IMR-90 (cell line): Measurements from ENCODE around the gene MYCBP2. TPM values are rescaled to one million over a fixed set of nuclear protein-coding genes. Genes with fewer than 3 reads are reported as not detected.

Source experiments
- ATAC-seq: fragments of 200-7000 bp; cut with Tn5 transposase; 2 replicates; pipeline ENCODE4 v1.9.1; 2020; ENCODE audit warnings: low read depth, mild to moderate bottlenecking, moderate library complexity
- BruUV-seq: library from RNA; stranded (reverse); fragments of 400-500 nt; replicated peaks from 2 replicates; lab custom pipeline; 2021; lab: Mats Ljungman, UMichigan
- CTCF ChIA-PET: fragments of 300-600 bp; formaldehyde crosslinking; extraction: SDS; loops from one replicate; lab custom pipeline; 2021; ENCODE audit warnings: antibody characterized with exemption; lab: Yijun Ruan, JAX
- POLR2A ChIA-PET: fragments of 300-600 bp; sonication (Branson Sonifier 250); formaldehyde crosslinking; loops from one replicate; lab custom pipeline; 2022; ENCODE audit warnings: antibody characterized with exemption; ENCODE audit not compliant: unreplicated experiment; lab: Charles Lee
- DNase-seq: peaks from one replicate; pipeline ENCODE4 v3.0.0; 2013
- H2AFZ ChIP-seq: replicated peaks from 2 replicates; pipeline ENCODE3; 2013; ENCODE audit warnings: low read length, mild to moderate bottlenecking; ENCODE audit not compliant: poor library complexity
- H2AK5ac ChIP-seq: 2 replicates; pipeline ENCODE4 v1.6.1; 2013; ENCODE audit warnings: low read depth, low read length, inconsistent platforms
- H2AK9ac ChIP-seq: replicated peaks from 2 replicates; pipeline ENCODE3; 2013; ENCODE audit warnings: mild to moderate bottlenecking, low read depth, low read length, moderate library complexity; ENCODE audit not compliant: poor library complexity
- H2BK120ac ChIP-seq: 2 replicates; pipeline ENCODE4 v1.6.1; 2013; ENCODE audit warnings: low read depth, low read length, inconsistent platforms
- H2BK15ac ChIP-seq: 3 replicates; pipeline ENCODE4 v1.6.1; 2013; ENCODE audit warnings: low read depth, low read length, inconsistent platforms
- H2BK20ac ChIP-seq: 2 replicates; pipeline ENCODE4 v1.6.1; 2013; ENCODE audit warnings: low read depth, mild to moderate bottlenecking, inconsistent platforms, low read length, moderate library complexity
- H2BK5ac ChIP-seq: 2 replicates; pipeline ENCODE4 v1.6.1; 2013; ENCODE audit warnings: mild to moderate bottlenecking, low read depth, low read length, inconsistent platforms; ENCODE audit not compliant: poor library complexity, severe bottlenecking
- H3K14ac ChIP-seq: replicated peaks from 2 replicates; pipeline ENCODE4 v1.6.1; 2013; ENCODE audit warnings: low read depth, low read length, inconsistent platforms
- H3K18ac ChIP-seq: 2 replicates; pipeline ENCODE4 v1.6.1; 2013; ENCODE audit warnings: low read depth, low read length, control low read depth
- H3K23ac ChIP-seq: 2 replicates; pipeline ENCODE4 v1.6.1; 2013; ENCODE audit warnings: low read depth, low read length, inconsistent platforms
- H3K27ac ChIP-seq: 2 replicates; pipeline ENCODE4 v1.5.1; 2013; ENCODE audit warnings: mild to moderate bottlenecking, control low read depth, low read length; ENCODE audit not compliant: insufficient read depth
- H3K27me3 ChIP-seq: 2 replicates; pipeline ENCODE4 v1.6.1; 2013; ENCODE audit warnings: low read length; ENCODE audit not compliant: control insufficient read depth, insufficient read depth
- H3K36me3 ChIP-seq: 2 replicates; pipeline ENCODE4 v1.6.1; 2013; ENCODE audit warnings: low read length, mixed read lengths; ENCODE audit not compliant: control insufficient read depth, insufficient read depth
- H3K4ac ChIP-seq: 2 replicates; pipeline ENCODE4 v1.6.1; 2013; ENCODE audit warnings: low read depth, low read length, inconsistent platforms
- H3K4me1 ChIP-seq: 2 replicates; pipeline ENCODE4 v1.6.1; 2013; ENCODE audit warnings: low read length, mixed read lengths; ENCODE audit not compliant: control insufficient read depth, insufficient read depth
- H3K4me2 ChIP-seq: 2 replicates; pipeline ENCODE4 v1.6.1; 2013; ENCODE audit warnings: low read depth, mild to moderate bottlenecking, control low read depth, low read length, moderate library complexity
- H3K4me3 ChIP-seq: 2 replicates; pipeline ENCODE4 v1.5.1; 2013; ENCODE audit warnings: low read depth, mild to moderate bottlenecking, control low read depth, low read length, moderate library complexity; ENCODE audit not compliant: insufficient read depth
- H3K56ac ChIP-seq: 2 replicates; pipeline ENCODE4 v1.6.1; 2013; ENCODE audit warnings: low read length, inconsistent platforms; ENCODE audit not compliant: insufficient read depth; ENCODE audit errors: extremely low read depth
- H3K79me1 ChIP-seq, 2 experiments: 2 replicates each; pipeline ENCODE4 v1.6.1; 2013; ENCODE audit warnings: low read length in 2 of 2, inconsistent platforms in 1 of 2, low read depth in 1 of 2
- H3K9ac ChIP-seq: 2 replicates; pipeline ENCODE4 v1.6.1; 2013; ENCODE audit warnings: low read depth, low read length, control low read depth
- H3K9me1 ChIP-seq: 2 replicates; pipeline ENCODE4 v1.6.1; 2013; ENCODE audit warnings: low read length, inconsistent platforms; ENCODE audit not compliant: insufficient read depth
- H3K9me3 ChIP-seq: 2 replicates; pipeline ENCODE4 v1.6.1; 2013; ENCODE audit warnings: low read length; ENCODE audit not compliant: control insufficient read depth, insufficient read depth
- H4K20me1 ChIP-seq: 2 replicates; pipeline ENCODE4 v1.6.1; 2013; ENCODE audit warnings: low read length, inconsistent platforms; ENCODE audit not compliant: insufficient read depth
- H4K5ac ChIP-seq: 2 replicates; pipeline ENCODE4 v1.6.1; 2013; ENCODE audit warnings: mild to moderate bottlenecking, low read depth, low read length, control low read depth
- H4K8ac ChIP-seq, 2 experiments: 2 replicates each; pipeline ENCODE4 v1.6.1; 2013; ENCODE audit warnings: low read depth in 2 of 2, low read length in 2 of 2, control low read depth in 1 of 2, inconsistent platforms in 1 of 2
- H4K91ac ChIP-seq: 2 replicates; pipeline ENCODE4 v1.6.1; 2013; ENCODE audit warnings: low read depth, low read length, inconsistent platforms; ENCODE audit not compliant: insufficient read depth
- BHLHE40 ChIP-seq: fragments of 150-350 bp; IDR thresholded peaks from 2 replicates; pipeline ENCODE4 v1.6.1; 2016; ENCODE audit warnings: mild to moderate bottlenecking, low read depth, low read length
- CEBPB ChIP-seq: IDR thresholded peaks from 2 replicates; pipeline ENCODE4 v1.6.1; 2012; ENCODE audit warnings: low read depth, low read length, improper control_type of control experiment
- CHD1 ChIP-seq: IDR thresholded peaks from 2 replicates; pipeline ENCODE4 v1.6.1; 2012; ENCODE audit warnings: low read depth, low read length, improper control_type of control experiment
- CTCF ChIP-seq: conservative IDR thresholded peaks from 2 replicates; pipeline ENCODE4 v1.5.1; 2012; ENCODE audit warnings: mild to moderate bottlenecking, low read depth, low read length, improper control_type of control experiment
- FOS ChIP-seq: fragments of 150-350 bp; IDR thresholded peaks from 2 replicates; pipeline ENCODE4 v1.6.1; 2016; ENCODE audit warnings: low read depth, low read length
- MAFK ChIP-seq: IDR thresholded peaks from 2 replicates; pipeline ENCODE4 v1.6.1; 2012; ENCODE audit warnings: low read depth, low read length, improper control_type of control experiment
- MAZ ChIP-seq: IDR thresholded peaks from 2 replicates; pipeline ENCODE4 v1.6.1; 2012; ENCODE audit warnings: low read depth, mild to moderate bottlenecking, low read length, improper control_type of control experiment, moderate library complexity, borderline replicate concordance
- MXI1 ChIP-seq: IDR thresholded peaks from 2 replicates; pipeline ENCODE4 v1.6.1; 2012; ENCODE audit warnings: low read depth, mild to moderate bottlenecking, low read length, moderate library complexity, borderline replicate concordance
- NFE2L2 ChIP-seq: fragments of 150-350 bp; IDR thresholded peaks from 2 replicates; pipeline ENCODE4 v1.6.1; 2016; ENCODE audit warnings: low read depth, mild to moderate bottlenecking, low read length
- POLR2A ChIP-seq: IDR thresholded peaks from 2 replicates; pipeline ENCODE4 v1.6.1; 2012; ENCODE audit warnings: mild to moderate bottlenecking, low read depth, low read length
- RAD21 ChIP-seq: IDR thresholded peaks from 2 replicates; pipeline ENCODE4 v1.6.1; 2012; ENCODE audit warnings: low read length, improper control_type of control experiment
- RCOR1 ChIP-seq: IDR thresholded peaks from 2 replicates; pipeline ENCODE4 v1.6.1; 2012; ENCODE audit warnings: mild to moderate bottlenecking, low read length, improper control_type of control experiment; ENCODE audit not compliant: insufficient replicate concordance
- RFX5 ChIP-seq: IDR thresholded peaks from 2 replicates; pipeline ENCODE4 v1.8.0; 2012; ENCODE audit warnings: low read depth, mild to moderate bottlenecking, low read length, moderate library complexity
- SMC3 ChIP-seq: fragments of 150-350 bp; IDR thresholded peaks from 2 replicates; pipeline ENCODE4 v1.6.1; 2016; ENCODE audit warnings: low read depth, mild to moderate bottlenecking, antibody characterized with exemption, low read length, moderate library complexity
- USF2 ChIP-seq: fragments of 150-350 bp; IDR thresholded peaks from 2 replicates; pipeline ENCODE4 v1.6.1; 2017; ENCODE audit warnings: mild to moderate bottlenecking, antibody characterized with exemption, low read length, low read depth
- WGBS, 2 experiments: methylation state at CpG; one replicate each; pipeline versions ENCODE4 v1.1.5 to v1.1.7; 2013; ENCODE audit warnings: missing lambda C conversion rate in 2 of 2; ENCODE audit not compliant: insufficient read length in 1 of 2; ENCODE audit errors: extremely low coverage in 2 of 2; 5-methylcytosine and 5-hydroxymethylcytosine counted together
- dilution Hi-C: fragments of 300-500 bp; cut with HindIII; formaldehyde crosslinking; loops from one replicate; pipeline ENCODE4 v1.14.3; 2018; ENCODE audit warnings: low sequenced_read_pairs; ENCODE audit not compliant: unreplicated experiment
- in situ Hi-C: fragments of 300-500 bp; cut with MboI; formaldehyde crosslinking; loops from 3 replicates; pipeline ENCODE4 v1.14.3; 2019; ENCODE audit warnings: low sequenced_read_pairs, inconsistent platforms, mixed read lengths
- intact Hi-C: fragments of 100-400 bp; cut with micrococcal nuclease; formaldehyde crosslinking; loops from 2 replicates; pipeline ENCODE4 v1.10.0; 2022
- polyA plus RNA-seq, 3 experiments: library from polyadenylated mRNA; depleted of rRNA; stranded (reverse); fragments of >200 nt; gene quantifications; 2 replicates each; pipeline ENCODE4 v1.2.3, GENCODE V29; 2012; ENCODE audit warnings: low replicate concordance in 1 of 3
- total RNA-seq: library from RNA; depleted of rRNA; stranded (reverse); fragments of >200 nt; gene quantifications from 2 replicates; pipeline ENCODE4 v1.2.3, GENCODE V29; 2012
- TF ChIP-seq, protein P1 (sequence below): fragments of 150-350 bp; IDR thresholded peaks from 2 replicates; pipeline ENCODE4 v1.6.1; 2016; ENCODE audit warnings: low read depth, mild to moderate bottlenecking, low read length, moderate library complexity, borderline replicate concordance

The MYCBP2 gene
- total and polyA plus RNA-seq, 2 of the 4 experiments (the other 2 are of a cell fraction): 20.1 to 43.2 TPM

- no peak for DNase-seq
- Histone ChIP-seq H2BK120ac (no peak overlapping the region), H4K20me1 (no peaks in the 10 kb centered on the region), H3K9me3 (no peaks in the 10 kb centered on the region), H3K4ac (no peak overlapping the region), H3K9ac (no peak overlapping the region), H3K9me1 (no peaks in the 10 kb centered on the region), H3K56ac (no peak overlapping the region), H2BK15ac (no peak overlapping the region), H3K27me3 (peaks cover 32% of the 10 kb centered on the region), H3K27ac (no peak overlapping the region), H3K4me1 (no peaks in the 10 kb centered on the region), H3K18ac (no peak overlapping the region), H3K4me3 (no peak overlapping the region), H2AFZ (no peak overlapping the region), H3K14ac (no peak overlapping the region), H2BK5ac (no peak overlapping the region), H4K91ac (no peak overlapping the region), H2AK9ac (no peak overlapping the region), H3K4me2 (no peak overlapping the region), H3K79me1 (no peaks in the 10 kb centered on the region), H3K36me3 (no peaks in the 10 kb centered on the region), H2BK20ac (no peak overlapping the region), H4K5ac (no peak overlapping the region), H3K23ac (no peak overlapping the region), H4K8ac (no peak overlapping the region), H2AK5ac (no peak overlapping the region)
- intact Hi-C loops: no loop called here
- CTCF ChIA-PET: no interaction called here
- dilution Hi-C loops: no loop called here
- no TSS peak for BruUV-seq
- ATAC-seq: no peak
- POLR2A ChIA-PET: no interaction called here
- in situ Hi-C loops: no loop called here
- TF ChIP-seq MAZ (no peak), SMC3 (no peak), FOS (no peak), RFX5 (no peak), POLR2A (no peak), MAFK (no peak), RCOR1 (no peak), NFE2L2 (no peak), CTCF (no peak), CHD1 (no peak), BHLHE40 (no peak), MXI1 (no peak), CEBPB (no peak), USF2 (no peak), RAD21 (no peak)
- TF ChIP-seq, protein P1, sequence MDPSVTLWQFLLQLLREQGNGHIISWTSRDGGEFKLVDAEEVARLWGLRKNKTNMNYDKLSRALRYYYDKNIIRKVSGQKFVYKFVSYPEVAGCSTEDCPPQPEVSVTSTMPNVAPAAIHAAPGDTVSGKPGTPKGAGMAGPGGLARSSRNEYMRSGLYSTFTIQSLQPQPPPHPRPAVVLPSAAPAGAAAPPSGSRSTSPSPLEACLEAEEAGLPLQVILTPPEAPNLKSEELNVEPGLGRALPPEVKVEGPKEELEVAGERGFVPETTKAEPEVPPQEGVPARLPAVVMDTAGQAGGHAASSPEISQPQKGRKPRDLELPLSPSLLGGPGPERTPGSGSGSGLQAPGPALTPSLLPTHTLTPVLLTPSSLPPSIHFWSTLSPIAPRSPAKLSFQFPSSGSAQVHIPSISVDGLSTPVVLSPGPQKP: no peak
- no CpG with 5 or more reads among the region's 2 CpGs for WGBS, 2 experiments
These were observed 11.4 kb upstream of the MYCBP2 start for GRCh38 chr13:77338329-77338728.
